HepG2 (cell line): ENCODE data around the gene DCDC1.

ENCODE experiments used
- ZNF274 ChIP-seq: sonication (generic); formaldehyde crosslinking; IDR thresholded peaks from 2 replicates; pipeline ENCODE4 v1.5.1; 2020; ENCODE audit warnings: mild to moderate bottlenecking, missing genetic modification reagents
- TF ChIP-seq, protein P1 (sequence below): sonication (generic); formaldehyde crosslinking; IDR thresholded peaks from 2 replicates; pipeline ENCODE4 v1.5.0; 2020; ENCODE audit warnings: mild to moderate bottlenecking, missing genetic modification reagents, moderate library complexity

DNA sequence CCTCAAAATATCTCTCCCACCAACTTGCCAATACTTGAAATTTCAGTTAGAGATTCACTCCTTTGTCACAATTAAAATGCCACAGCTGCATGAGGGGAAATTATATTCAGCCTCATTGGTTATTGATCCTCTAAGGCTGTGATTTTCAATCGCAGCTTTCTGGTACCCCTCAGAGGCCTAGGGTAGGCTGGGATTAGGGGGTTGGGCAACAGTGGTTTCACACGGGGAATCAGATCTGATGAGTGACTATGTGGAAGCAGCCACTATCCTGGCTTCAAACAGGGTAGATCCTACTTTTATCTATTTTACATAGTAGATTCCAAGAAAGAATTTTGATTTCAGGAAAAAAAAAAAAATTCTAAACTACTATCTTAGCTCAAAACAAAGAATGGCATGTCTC is 252.5 kb downstream of the DCDC1 start:
- TF ChIP-seq, protein P1, sequence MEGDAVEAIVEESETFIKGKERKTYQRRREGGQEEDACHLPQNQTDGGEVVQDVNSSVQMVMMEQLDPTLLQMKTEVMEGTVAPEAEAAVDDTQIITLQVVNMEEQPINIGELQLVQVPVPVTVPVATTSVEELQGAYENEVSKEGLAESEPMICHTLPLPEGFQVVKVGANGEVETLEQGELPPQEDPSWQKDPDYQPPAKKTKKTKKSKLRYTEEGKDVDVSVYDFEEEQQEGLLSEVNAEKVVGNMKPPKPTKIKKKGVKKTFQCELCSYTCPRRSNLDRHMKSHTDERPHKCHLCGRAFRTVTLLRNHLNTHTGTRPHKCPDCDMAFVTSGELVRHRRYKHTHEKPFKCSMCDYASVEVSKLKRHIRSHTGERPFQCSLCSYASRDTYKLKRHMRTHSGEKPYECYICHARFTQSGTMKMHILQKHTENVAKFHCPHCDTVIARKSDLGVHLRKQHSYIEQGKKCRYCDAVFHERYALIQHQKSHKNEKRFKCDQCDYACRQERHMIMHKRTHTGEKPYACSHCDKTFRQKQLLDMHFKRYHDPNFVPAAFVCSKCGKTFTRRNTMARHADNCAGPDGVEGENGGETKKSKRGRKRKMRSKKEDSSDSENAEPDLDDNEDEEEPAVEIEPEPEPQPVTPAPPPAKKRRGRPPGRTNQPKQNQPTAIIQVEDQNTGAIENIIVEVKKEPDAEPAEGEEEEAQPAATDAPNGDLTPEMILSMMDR (CRISPR knock-in tag), result no peak
- no peak for TF ChIP-seq ZNF274 (CRISPR knock-in tag)
